PC-3 (cell line): Measurements from ENCODE around the gene ATP10A. TPM values are rescaled to one million over a fixed set of nuclear protein-coding genes. Genes with fewer than 3 reads are reported as not detected.

Experiments used
- ATAC-seq: fragments of 200-7000 bp; cut with Tn5 transposase; 2 replicates; pipeline ENCODE4 v1.9.1; 2020; ENCODE audit warnings: mild to moderate bottlenecking, moderate library complexity
- BruUV-seq: library from RNA; stranded (reverse); fragments of 400-500 nt; replicated peaks from 2 replicates; lab custom pipeline; 2021; lab: Mats Ljungman, UMichigan
- CTCF ChIA-PET: fragments of 300-600 bp; sonication (Branson Sonifier 250); formaldehyde crosslinking; loops from one replicate; lab custom pipeline; 2022; ENCODE audit warnings: antibody characterized with exemption; lab: Charles Lee
- POLR2A ChIA-PET: fragments of 300-600 bp; sonication (Branson Sonifier 250); formaldehyde crosslinking; loops from one replicate; lab custom pipeline; 2022; ENCODE audit warnings: antibody characterized with exemption; ENCODE audit not compliant: unreplicated experiment; lab: Charles Lee
- DNase-seq: peaks from one replicate; pipeline ENCODE4 v3.0.0-alpha.2; 2015
- H2AFZ ChIP-seq: fragments of 300-600 bp; sonication (generic); 2 replicates; pipeline ENCODE4 v1.6.0; 2016; ENCODE audit warnings: antibody characterized with exemption, low read length
- H3F3A ChIP-seq: fragments of 300-600 bp; sonication (generic); one replicate; pipeline ENCODE4 v1.6.0; 2017; ENCODE audit warnings: antibody characterized with exemption, low read length, control low read depth, mild to moderate bottlenecking; ENCODE audit not compliant: unreplicated experiment
- H3K27ac ChIP-seq: fragments of 300-600 bp; sonication (generic); 2 replicates; pipeline ENCODE4 v1.5.1; 2016; ENCODE audit warnings: mild to moderate bottlenecking, low read length
- H3K27me3 ChIP-seq: fragments of 300-600 bp; sonication (generic); 2 replicates; pipeline ENCODE4 v1.6.1; 2016; ENCODE audit warnings: low read length, mixed read lengths
- H3K36me3 ChIP-seq: fragments of 300-600 bp; sonication (generic); 2 replicates; pipeline ENCODE4 v1.6.1; 2016; ENCODE audit warnings: low read depth, mixed run types, low read length, mixed read lengths
- H3K4me1 ChIP-seq: fragments of 300-600 bp; sonication (generic); 2 replicates; pipeline ENCODE4 v1.5.1; 2016; ENCODE audit warnings: low read length; ENCODE audit not compliant: insufficient read depth
- H3K4me2 ChIP-seq: fragments of 300-600 bp; sonication (generic); 2 replicates; pipeline ENCODE4 v1.6.0; 2016; ENCODE audit warnings: low read length
- H3K4me3 ChIP-seq: fragments of 300-600 bp; sonication (generic); 2 replicates; pipeline ENCODE4 v1.5.1; 2016; ENCODE audit warnings: mild to moderate bottlenecking, low read length, mixed read lengths
- H3K79me2 ChIP-seq: fragments of 300-600 bp; sonication (generic); 2 replicates; pipeline ENCODE4 v1.6.1; 2017; ENCODE audit warnings: low read length, mixed read lengths
- H3K9ac ChIP-seq: fragments of 300-600 bp; sonication (generic); 2 replicates; pipeline ENCODE4 v1.6.0; 2016; ENCODE audit warnings: mild to moderate bottlenecking, low read length
- H3K9me2 ChIP-seq: fragments of 300-600 bp; sonication (generic); replicated peaks from 2 replicates; pipeline ENCODE4 v1.6.1; 2016; ENCODE audit warnings: mixed run types, low read length, mixed read lengths
- H3K9me3 ChIP-seq: fragments of 300-600 bp; sonication (generic); 2 replicates; pipeline ENCODE4 v1.6.1; 2016; ENCODE audit warnings: low read length, mixed read lengths
- H4K20me1 ChIP-seq: fragments of 300-600 bp; sonication (generic); 2 replicates; pipeline ENCODE4 v1.6.1; 2016; ENCODE audit warnings: low read length, mixed read lengths
- EZH2 ChIP-seq: fragments of 300-600 bp; sonication (generic); IDR thresholded peaks from one replicate; pipeline ENCODE4 v1.6.1; 2017; ENCODE audit warnings: antibody characterized with exemption, mild to moderate bottlenecking, low read length; ENCODE audit not compliant: unreplicated experiment
- EZH2phosphoT487 ChIP-seq: fragments of 300-600 bp; sonication (generic); IDR thresholded peaks from 2 replicates; pipeline ENCODE4 v1.6.1; 2018; ENCODE audit warnings: mild to moderate bottlenecking, antibody characterized with exemption, low read length, borderline replicate concordance
- intact Hi-C: fragments of 100-400 bp; cut with micrococcal nuclease; formaldehyde crosslinking; loops from 2 replicates; pipeline ENCODE4 v1.9.0; 2023
- total RNA-seq: library from RNA; depleted of rRNA; stranded (reverse); fragments of >200 nt; gene quantifications from 2 replicates; pipeline ENCODE4 v1.2.3, GENCODE V29; 2014
- TF ChIP-seq, protein P1 (sequence below): fragments of 300-600 bp; sonication (generic); conservative IDR thresholded peaks from 2 replicates; pipeline ENCODE4 v1.5.1; 2017; ENCODE audit warnings: antibody characterized with exemption, low read depth, mild to moderate bottlenecking, low read length

Gene ATP10A
- total RNA-seq, 1 experiment from 2014 or later, result 2.6 TPM

DNA sequence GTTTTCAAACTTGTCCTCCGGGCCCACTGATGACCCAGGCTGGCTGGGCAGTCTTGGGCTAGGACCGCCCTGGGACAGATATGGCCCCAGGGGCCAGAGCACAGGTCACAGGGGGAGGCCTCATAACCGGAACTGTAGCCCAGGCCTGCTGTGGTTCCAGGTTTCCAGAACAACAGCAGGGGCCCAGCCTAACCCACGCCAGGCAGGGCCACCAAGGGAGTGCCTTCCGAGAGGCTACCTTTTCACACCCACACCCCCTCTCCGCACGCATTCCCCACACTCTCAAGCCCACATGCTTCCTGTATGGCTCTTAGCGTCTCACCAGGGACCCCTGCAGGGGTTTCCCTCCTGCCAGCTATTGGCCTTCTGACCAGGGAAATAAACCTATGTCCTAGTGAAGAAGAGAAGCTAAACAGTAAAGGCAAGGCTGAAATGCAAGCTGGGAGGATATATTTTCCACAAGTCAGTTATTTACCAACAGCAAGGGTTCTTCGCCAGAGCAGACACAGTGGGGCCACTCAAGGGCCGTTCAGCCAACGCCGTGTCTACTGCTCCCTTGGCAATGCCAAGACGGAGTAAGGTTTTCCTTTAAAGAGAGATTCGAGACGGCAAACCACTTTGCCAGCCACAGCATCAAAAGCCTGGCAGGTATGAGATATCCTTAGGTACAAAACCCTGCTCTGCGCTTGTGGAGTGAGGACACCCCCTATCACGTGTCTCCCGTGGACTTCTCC is 135.1 kb downstream of the ATP10A start:
- H3K4me2 ChIP-seq, result no peak overlapping the region
- ChIA-PET POLR2A (no interaction called here), CTCF (no interaction called here)
- TF ChIP-seq, protein P1, sequence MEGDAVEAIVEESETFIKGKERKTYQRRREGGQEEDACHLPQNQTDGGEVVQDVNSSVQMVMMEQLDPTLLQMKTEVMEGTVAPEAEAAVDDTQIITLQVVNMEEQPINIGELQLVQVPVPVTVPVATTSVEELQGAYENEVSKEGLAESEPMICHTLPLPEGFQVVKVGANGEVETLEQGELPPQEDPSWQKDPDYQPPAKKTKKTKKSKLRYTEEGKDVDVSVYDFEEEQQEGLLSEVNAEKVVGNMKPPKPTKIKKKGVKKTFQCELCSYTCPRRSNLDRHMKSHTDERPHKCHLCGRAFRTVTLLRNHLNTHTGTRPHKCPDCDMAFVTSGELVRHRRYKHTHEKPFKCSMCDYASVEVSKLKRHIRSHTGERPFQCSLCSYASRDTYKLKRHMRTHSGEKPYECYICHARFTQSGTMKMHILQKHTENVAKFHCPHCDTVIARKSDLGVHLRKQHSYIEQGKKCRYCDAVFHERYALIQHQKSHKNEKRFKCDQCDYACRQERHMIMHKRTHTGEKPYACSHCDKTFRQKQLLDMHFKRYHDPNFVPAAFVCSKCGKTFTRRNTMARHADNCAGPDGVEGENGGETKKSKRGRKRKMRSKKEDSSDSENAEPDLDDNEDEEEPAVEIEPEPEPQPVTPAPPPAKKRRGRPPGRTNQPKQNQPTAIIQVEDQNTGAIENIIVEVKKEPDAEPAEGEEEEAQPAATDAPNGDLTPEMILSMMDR, result no peak
- TF ChIP-seq EZH2phosphoT487, result no peak
- no peak for TF ChIP-seq EZH2
- intact Hi-C loops, result no loop called here
- DNase-seq (no peak), ATAC-seq (no peak)
- no peaks in the 10 kb centered on the region for H3F3A ChIP-seq
- H3K9ac ChIP-seq, result no peak overlapping the region
- no peak overlapping the region for H3K27ac ChIP-seq
- no TSS peak for BruUV-seq
- H4K20me1 ChIP-seq, result no peaks in the 10 kb centered on the region
- no peaks in the 10 kb centered on the region for H3K27me3 ChIP-seq
- H3K4me1 ChIP-seq, result no peaks in the 10 kb centered on the region
- no peaks in the 10 kb centered on the region for H3K79me2 ChIP-seq
- no peaks in the 10 kb centered on the region for H3K36me3 ChIP-seq
- no peak overlapping the region for H3K4me3 ChIP-seq
- no peak overlapping the region for H2AFZ ChIP-seq
- H3K9me2 ChIP-seq, result no peaks in the 10 kb centered on the region
- no peaks in the 10 kb centered on the region for H3K9me3 ChIP-seq

- Histone ChIP-seq H3F3A (no peaks in the 10 kb centered on the region), H3K9ac (no peak overlapping the region), H3K4me1 (no peaks in the 10 kb centered on the region), H3K4me3 (no peak overlapping the region), H3K4me2 (no peak overlapping the region), H3K9me3 (no peaks in the 10 kb centered on the region), H3K9me2 (no peaks in the 10 kb centered on the region), H4K20me1 (no peaks in the 10 kb centered on the region), H3K79me2 (no peaks in the 10 kb centered on the region), H3K36me3 (no peaks in the 10 kb centered on the region), H3K27me3 (no peaks in the 10 kb centered on the region), H3K27ac (no peak overlapping the region), H2AFZ (no peak overlapping the region)
- ATAC-seq, result no peak
- no TSS peak for BruUV-seq
- intact Hi-C loops, result no loop called here
- TF ChIP-seq, protein P1, result no peak
- TF ChIP-seq EZH2 (no peak), EZH2phosphoT487 (no peak)
- ChIA-PET CTCF (no interaction called here), POLR2A (no interaction called here)
- DNase-seq, result no peak
Measured at GRCh38 chr15:25727116-25727515, 136.0 kb downstream of the ATP10A start.

- Histone ChIP-seq H3K27ac (no peak overlapping the region), H3K4me3 (no peak overlapping the region), H4K20me1 (no peaks in the 10 kb centered on the region), H3F3A (no peaks in the 10 kb centered on the region), H3K79me2 (no peaks in the 10 kb centered on the region), H3K4me2 (no peak overlapping the region), H3K9me2 (no peaks in the 10 kb centered on the region), H3K9ac (no peak overlapping the region), H3K27me3 (no peaks in the 10 kb centered on the region), H3K36me3 (no peaks in the 10 kb centered on the region), H2AFZ (no peak overlapping the region), H3K4me1 (no peaks in the 10 kb centered on the region), H3K9me3 (no peaks in the 10 kb centered on the region)
- TF ChIP-seq EZH2, result no peak
- TF ChIP-seq, protein P1, result no peak
- DNase-seq (no peak), ATAC-seq (no peak)
- CTCF ChIA-PET, result no interaction called here
- no TSS peak for BruUV-seq
- intact Hi-C loops, result no loop called here
- POLR2A ChIA-PET, result no interaction called here
Measured at GRCh38 chr15:25725758-25726157, 137.4 kb downstream of the ATP10A start.
